K562 (cell line): ENCODE measurements around the gene ERVK3-1. TPM values are rescaled to one million over a fixed set of nuclear protein-coding genes. Genes with fewer than 3 reads are reported as not detected.

Source experiments
- ADNP ChIP-seq: fragments of 200-800 bp; sonication (Bioruptor generic); IDR thresholded peaks from 2 replicates; pipeline ENCODE4 v1.6.1; 2016; ENCODE audit warnings: missing genetic modification characterization, missing compliant biosample characterization
- GTF2A2 ChIP-seq: IDR thresholded peaks from 2 replicates; pipeline ENCODE4 v1.6.1; 2016; ENCODE audit warnings: mild to moderate bottlenecking, missing genetic modification characterization, missing compliant biosample characterization
- ILF3 ChIP-seq: fragments of 450-650 bp; IDR thresholded peaks from 2 replicates; pipeline ENCODE4 v1.6.1; 2018; ENCODE audit warnings: antibody characterized with exemption, mild to moderate bottlenecking, moderate library complexity, borderline replicate concordance
- MIER1 ChIP-seq: fragments of 450-650 bp; IDR thresholded peaks from 2 replicates; pipeline ENCODE4 v1.6.1; 2016; ENCODE audit warnings: antibody characterized with exemption, mild to moderate bottlenecking, low read depth
- MTA1 ChIP-seq: fragments of 450-650 bp; IDR thresholded peaks from 2 replicates; pipeline ENCODE4 v1.6.1; 2017; ENCODE audit warnings: borderline replicate concordance
- RAD21 ChIP-seq, 2 experiments: fragments of 250-450 bp in 1 of 2; fragments of 450-650 bp in 1 of 2; sonication (Bioruptor Pico) in 1 of 2; formaldehyde crosslinking in 1 of 2; IDR thresholded peaks in 1 of 2; conservative IDR thresholded peaks in 1 of 2; 2 replicates each; pipeline versions ENCODE4 v1.4.0 to v1.8.0; 2020 to 2022; ENCODE audit warnings: mild to moderate bottlenecking in 2 of 2, moderate library complexity in 1 of 2
- SREBF2 ChIP-seq: sonication (generic); formaldehyde crosslinking; IDR thresholded peaks from 2 replicates; pipeline ENCODE4 v1.4.0; 2020; ENCODE audit warnings: mild to moderate bottlenecking, missing genetic modification reagents
- TAF15 ChIP-seq: fragments of 200-400 bp; formaldehyde crosslinking; IDR thresholded peaks from 2 replicates; pipeline ENCODE4 v1.6.1; 2017; ENCODE audit warnings: mild to moderate bottlenecking, low read depth, low read length, moderate library complexity
- ZNF12 ChIP-seq: sonication (generic); formaldehyde crosslinking; IDR thresholded peaks from 2 replicates; pipeline ENCODE4 v1.4.0; 2020; ENCODE audit warnings: mild to moderate bottlenecking, missing genetic modification reagents
- polyA plus RNA-seq, 8 experiments: library from polyadenylated mRNA; depleted of rRNA in 4 of 8; stranded (reverse) in 5 of 8; unstranded in 3 of 8; fragments of >200 nt; fragmentation: Nextera tagmentation in 2 of 8; fragmentation: Illumina TruSeq in 1 of 8; extraction: Ambion mirVana in 2 of 8; extraction: Trizol in 1 of 8; gene quantifications; 2 replicates each; pipeline versions ENCODE4 v1.2.1 to v1.2.3, GENCODE V29; 2011 to 2014; ENCODE audit warnings: inconsistent platforms in 1 of 8, missing spikeins in 1 of 8
- total RNA-seq, 7 experiments: library from RNA; depleted of rRNA in 6 of 7; stranded (reverse); fragments of >200 nt in 6 of 7; fragmentation: Illumina TruSeq in 2 of 7; extraction: Trizol in 2 of 7; gene quantifications; 2 replicates each; pipeline versions ENCODE4 v1.2.1 to v1.2.3, GENCODE V29; 2011 to 2021; ENCODE audit warnings: low replicate concordance in 1 of 7
- TF ChIP-seq, protein P1 (sequence below): sonication (generic); formaldehyde crosslinking; IDR thresholded peaks from 2 replicates; pipeline ENCODE4 v1.8.1; 2023; ENCODE audit warnings: mild to moderate bottlenecking, missing genetic modification reagents
- TF ChIP-seq, protein P2 (sequence below): fragments of 450-650 bp; formaldehyde crosslinking; IDR thresholded peaks from 2 replicates; pipeline ENCODE4 v1.4.0; 2022; ENCODE audit warnings: missing genetic modification characterization

Gene ERVK3-1
- total and polyA plus RNA-seq, 9 of the 15 experiments (the other 6 are each of a cell fraction or from before 2014, with no cell fraction given) = 87.6 to 299 (median 119) TPM

DNA sequence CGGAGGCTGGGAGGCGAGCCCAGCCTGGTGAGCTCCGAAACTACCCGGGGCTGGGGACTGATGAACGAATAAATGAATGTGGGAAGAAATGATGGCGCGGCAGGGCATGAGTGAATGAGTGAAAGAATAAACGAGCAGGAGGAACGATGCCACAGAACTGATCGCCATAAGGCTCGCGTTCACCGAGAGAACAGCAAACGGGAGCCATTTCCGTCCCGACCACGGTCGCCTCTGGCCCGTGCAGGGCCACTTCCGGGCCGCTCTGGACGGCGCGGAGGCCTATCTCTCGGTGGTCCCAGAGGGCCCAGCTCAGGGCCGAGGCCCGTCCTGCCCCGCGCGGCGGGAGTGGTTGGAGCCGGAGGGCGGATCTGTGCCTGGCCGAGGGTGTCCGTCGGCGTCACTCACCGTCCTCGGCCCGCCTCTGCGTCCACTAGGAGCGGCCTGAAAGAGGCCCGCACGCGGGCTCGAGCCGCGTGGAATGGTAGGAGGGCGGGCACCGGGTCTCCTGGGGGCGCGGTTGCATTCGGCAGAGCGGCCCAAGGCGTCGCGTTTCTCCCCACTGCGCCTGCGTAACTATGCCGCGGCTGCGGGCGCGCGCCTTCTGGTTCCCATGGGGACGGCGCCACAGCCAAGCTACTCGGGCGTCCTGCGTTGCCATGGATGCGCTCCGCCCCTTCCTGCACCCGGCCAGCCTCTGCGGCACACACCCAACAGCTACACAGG is 57.3 kb downstream of the ERVK3-1 start, which contains the start of gene ZNF497 (continued):
- TF ChIP-seq, protein P1, sequence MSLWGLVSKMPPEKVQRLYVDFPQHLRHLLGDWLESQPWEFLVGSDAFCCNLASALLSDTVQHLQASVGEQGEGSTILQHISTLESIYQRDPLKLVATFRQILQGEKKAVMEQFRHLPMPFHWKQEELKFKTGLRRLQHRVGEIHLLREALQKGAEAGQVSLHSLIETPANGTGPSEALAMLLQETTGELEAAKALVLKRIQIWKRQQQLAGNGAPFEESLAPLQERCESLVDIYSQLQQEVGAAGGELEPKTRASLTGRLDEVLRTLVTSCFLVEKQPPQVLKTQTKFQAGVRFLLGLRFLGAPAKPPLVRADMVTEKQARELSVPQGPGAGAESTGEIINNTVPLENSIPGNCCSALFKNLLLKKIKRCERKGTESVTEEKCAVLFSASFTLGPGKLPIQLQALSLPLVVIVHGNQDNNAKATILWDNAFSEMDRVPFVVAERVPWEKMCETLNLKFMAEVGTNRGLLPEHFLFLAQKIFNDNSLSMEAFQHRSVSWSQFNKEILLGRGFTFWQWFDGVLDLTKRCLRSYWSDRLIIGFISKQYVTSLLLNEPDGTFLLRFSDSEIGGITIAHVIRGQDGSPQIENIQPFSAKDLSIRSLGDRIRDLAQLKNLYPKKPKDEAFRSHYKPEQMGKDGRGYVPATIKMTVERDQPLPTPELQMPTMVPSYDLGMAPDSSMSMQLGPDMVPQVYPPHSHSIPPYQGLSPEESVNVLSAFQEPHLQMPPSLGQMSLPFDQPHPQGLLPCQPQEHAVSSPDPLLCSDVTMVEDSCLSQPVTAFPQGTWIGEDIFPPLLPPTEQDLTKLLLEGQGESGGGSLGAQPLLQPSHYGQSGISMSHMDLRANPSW (CRISPR knock-in tag) = no peak
- no peak; a peak in 1 of 4 replicates for TF ChIP-seq RAD21 (CRISPR knock-in tag; conservative IDR thresholded peaks at IDR 0.05 in 1 of 2, IDR thresholded peaks at IDR 0.05 in 1 of 2)
- TF ChIP-seq ADNP (tag) = no peak
- TF ChIP-seq SREBF2 (CRISPR knock-in tag) = no peak
- TF ChIP-seq GTF2A2 (tag) = no peak
- TF ChIP-seq TAF15 = no peak
- no peak for TF ChIP-seq ZNF12 (CRISPR knock-in tag)
- 0 out of 2 replicates have a peak, but pooled peaks have one; percentile 29 for TF ChIP-seq MTA1
- TF ChIP-seq MIER1 = 0 out of 2 replicates have a peak, but pooled peaks have one; percentile 40
- TF ChIP-seq, protein P2, sequence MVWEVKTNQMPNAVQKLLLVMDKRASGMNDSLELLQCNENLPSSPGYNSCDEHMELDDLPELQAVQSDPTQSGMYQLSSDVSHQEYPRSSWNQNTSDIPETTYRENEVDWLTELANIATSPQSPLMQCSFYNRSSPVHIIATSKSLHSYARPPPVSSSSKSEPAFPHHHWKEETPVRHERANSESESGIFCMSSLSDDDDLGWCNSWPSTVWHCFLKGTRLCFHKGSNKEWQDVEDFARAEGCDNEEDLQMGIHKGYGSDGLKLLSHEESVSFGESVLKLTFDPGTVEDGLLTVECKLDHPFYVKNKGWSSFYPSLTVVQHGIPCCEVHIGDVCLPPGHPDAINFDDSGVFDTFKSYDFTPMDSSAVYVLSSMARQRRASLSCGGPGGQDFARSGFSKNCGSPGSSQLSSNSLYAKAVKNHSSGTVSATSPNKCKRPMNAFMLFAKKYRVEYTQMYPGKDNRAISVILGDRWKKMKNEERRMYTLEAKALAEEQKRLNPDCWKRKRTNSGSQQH (CRISPR knock-in tag) = no peak
- TF ChIP-seq ILF3 = no peak; the same call in 1 of the 2 replicates
